NOMO-1 treated with DMSO at 0.1 percent for 48 hours (cell line): Measurements from ENCODE around the gene VGLL4.

Source experiments
- DNase-seq: peaks from one replicate; lab custom pipeline; 2025; ENCODE audit not compliant: unreplicated experiment; lab: John Stamatoyannopoulos, UW

VGLL4 gene

GRCh38 chr3:11653298-11654055 lies 9.8 kb upstream of the VGLL4 start:
- DNase-seq, result no peak

DNA sequence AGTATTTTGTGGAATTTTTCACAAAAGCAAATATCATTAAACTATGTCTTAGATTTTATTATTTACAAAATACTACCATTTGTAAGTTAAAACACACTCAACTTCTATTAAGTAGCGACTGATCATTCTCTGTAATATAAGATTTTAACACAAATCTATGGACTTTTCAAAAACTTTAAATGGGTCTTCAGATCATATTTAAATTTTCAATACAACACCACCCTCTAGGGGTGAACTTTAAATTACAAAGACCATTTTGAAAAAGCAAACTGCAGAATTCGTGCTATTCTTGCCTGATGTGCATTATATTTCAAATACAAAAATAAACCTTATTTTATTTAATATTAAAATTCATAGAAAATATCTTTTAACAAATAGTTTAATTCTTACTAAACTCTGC lies 8.2 kb upstream of the VGLL4 start:
- DNase-seq, result peak; percentile 51

- DNase-seq, result no peak
These were observed 7.8 kb upstream of the VGLL4 start for GRCh38 chr3:11651477-11651876.

DNA sequence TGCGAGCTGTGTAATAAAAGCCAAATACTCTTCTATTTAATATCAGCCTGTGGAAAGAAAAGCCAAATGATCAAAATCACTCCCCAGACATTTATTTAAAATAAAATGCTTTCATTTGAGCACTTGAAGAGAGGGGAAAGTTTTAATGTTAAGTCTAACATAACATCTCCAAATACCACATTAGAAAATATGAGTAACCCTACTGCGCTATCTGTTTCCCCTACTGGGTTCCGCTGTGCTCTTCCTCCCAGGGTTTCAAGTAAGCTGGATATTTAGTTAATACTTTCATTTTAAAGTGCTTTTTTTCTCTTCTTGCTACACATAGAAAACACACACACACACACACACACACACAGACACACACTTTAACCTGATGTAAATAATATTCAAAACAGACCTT lies 6.7 kb upstream of the VGLL4 start:
- no peak for DNase-seq

DNA sequence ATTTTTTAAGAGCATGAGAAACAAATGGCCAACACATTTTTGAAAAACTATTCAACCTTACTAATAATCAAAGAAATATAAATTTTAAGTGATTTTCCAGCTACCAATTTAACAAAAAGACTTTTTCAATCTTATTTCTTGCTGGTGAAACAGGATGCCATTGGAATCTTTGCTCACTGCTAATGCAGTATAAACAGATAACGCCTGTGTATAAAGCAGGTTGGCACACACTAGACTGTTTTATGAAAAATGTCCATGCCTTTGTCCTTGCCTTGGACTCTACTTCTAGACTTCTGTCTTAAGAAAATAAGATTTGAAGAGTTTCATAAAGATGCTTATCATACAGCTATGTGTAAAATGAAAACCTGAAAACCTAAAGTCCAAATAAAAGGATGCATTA lies 5.0 kb upstream of the VGLL4 start:
- no peak for DNase-seq

GRCh38 chr3:11643201-11643603 lies 513 bp downstream of the VGLL4 start:
- DNase-seq, result peak; percentile 33

DNA sequence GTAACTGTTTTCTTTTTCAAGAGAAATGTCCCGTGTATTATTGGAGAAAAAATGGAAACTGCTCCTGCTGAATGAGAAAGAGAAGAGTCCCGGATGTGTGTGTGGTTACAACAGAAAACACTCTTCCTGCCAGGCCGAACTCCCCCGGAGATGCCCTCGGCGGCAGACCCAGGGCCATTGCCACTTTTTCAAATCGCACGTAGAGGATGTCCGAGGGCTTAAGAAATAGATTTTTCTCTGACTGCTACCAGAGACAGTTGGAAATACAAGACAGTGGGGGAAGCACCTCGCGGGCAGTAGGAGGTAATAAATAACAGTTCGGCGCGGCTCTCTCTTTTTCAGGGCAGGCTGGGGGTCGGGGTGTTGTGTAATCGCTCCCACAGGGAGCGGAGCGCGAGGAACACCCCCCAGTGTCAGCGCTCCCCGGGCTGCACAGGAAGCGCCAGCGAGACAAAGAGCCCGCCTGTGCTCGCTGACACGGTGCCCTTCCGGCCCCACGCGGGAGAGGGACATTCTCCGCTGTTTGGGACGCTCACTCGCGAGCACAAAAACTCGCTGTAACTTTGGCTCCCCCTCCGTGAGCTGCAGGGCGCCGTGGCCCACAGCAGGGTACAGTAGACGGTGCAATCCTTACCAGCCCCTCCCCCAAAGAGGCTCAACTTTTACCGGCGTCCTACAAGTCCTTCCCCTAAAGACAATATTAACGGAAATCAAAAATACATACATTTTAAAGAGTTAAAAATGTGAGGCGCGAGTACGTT lies 1.1 kb downstream of the VGLL4 start:
- peak; percentile 79 for DNase-seq

GRCh38 chr3:11641683-11642430 lies 1.9 kb downstream of the VGLL4 start:
- DNase-seq, result peak; percentile 14

- DNase-seq, result no peak
These were observed 2.4 kb downstream of the VGLL4 start for GRCh38 chr3:11641316-11641682.

DNA sequence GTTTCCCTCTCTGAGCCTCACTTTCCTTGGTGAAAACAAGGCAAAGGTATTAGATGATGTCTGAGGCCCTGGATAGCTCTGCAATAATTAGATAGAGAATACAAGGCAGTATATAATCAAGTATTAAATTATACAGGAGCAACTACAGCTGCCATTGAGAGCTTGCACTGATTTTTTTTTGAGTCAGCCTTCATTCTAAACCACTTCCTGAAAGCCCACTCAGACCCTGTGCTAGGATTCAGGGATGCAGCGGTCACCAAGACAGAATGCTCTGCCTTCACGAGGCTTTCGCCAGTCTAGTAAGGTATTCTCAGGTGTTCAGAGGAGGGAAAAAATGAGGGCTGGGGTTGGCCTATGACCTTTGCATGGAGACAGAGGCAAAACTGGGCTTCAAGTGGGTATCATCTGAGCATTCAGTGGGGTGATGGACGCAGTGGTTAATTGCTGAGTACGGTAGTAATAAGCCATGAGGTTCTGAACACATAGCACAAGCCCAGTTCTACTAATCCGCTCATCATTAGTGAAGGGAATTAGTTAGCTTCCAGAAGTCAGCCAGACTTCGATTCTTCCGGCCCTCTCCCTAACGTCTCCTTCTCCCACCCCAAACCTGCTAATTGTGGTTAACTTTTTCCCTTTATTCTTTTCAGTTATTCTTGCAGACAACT lies 3.6 kb downstream of the VGLL4 start:
- DNase-seq, result no peak

DNA sequence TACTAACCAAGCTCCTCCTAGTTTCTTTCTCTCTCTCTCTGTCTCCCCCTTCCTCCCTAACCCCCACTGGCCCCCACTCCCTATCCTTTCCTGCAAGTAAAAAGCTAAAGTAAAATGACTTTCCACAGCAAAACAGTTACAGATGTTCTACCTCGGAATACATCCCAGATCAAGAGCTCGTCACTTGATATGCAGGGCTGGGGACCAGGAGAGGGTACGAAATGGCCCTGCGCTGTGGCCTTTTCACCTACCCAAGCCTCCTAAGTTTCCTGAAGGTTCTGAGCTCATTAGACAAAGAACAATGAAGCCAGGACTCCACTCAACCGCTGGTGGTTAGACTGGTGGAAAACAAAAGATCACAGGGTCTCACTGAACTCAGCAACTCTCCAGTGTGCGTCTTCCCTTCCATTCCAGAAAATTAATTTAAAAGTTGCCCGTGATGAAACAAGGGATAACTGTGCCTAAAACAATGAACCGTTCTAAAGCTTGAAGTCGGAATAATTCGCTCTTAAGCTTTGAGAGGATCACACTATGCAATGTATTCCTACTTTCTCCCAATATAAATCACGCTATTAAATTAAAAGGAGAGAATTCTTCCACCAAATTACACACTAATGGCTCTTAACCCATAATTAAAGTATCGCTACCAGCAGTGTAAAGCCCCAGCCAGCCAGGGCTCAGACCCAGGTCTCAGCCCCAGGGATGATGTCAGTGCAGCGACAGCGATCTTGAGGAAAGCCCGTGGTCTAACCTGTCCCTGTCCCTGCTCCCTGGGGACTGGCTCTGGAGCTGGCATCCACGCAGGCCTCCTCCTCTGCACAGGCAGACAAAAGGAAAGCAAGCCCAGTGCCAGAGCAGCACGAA lies 5.0 kb downstream of the VGLL4 start:
- DNase-seq, result no peak

DNA sequence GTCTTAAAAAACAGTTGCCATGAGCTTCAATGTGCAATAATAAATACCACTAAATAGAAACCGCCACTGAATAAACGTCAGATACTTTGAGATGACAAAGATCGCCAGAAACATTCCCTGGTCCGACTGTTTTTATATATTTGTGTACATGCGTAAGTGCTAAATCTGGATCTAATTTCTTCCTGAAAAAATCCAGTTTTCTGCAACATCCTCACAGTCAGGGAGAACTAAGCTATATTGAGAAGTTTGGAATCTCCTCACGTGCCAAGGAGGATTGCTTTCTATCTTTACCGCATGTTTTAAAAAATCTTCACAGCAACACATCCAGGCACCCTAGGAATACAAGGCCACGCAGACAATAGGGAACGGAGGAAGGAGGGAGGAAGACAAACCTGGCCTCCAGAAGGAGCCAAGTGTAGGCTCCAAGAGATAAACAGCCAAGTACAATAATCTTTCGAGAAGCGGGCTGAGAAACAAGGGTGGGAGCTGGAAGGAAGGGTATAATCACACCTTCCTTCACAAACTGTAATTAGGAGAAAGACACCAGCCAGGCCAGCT lies 5.7 kb downstream of the VGLL4 start:
- DNase-seq, result no peak

GRCh38 chr3:11636394-11636770 lies 7.3 kb downstream of the VGLL4 start:
- no peak for DNase-seq

GRCh38 chr3:11635680-11636393 lies 7.9 kb downstream of the VGLL4 start:
- DNase-seq, result no peak

GRCh38 chr3:11634974-11635612 lies 8.6 kb downstream of the VGLL4 start:
- no peak for DNase-seq

- DNase-seq, result no peak
These were observed 9.6 kb downstream of the VGLL4 start for GRCh38 chr3:11634081-11634635.

DNA sequence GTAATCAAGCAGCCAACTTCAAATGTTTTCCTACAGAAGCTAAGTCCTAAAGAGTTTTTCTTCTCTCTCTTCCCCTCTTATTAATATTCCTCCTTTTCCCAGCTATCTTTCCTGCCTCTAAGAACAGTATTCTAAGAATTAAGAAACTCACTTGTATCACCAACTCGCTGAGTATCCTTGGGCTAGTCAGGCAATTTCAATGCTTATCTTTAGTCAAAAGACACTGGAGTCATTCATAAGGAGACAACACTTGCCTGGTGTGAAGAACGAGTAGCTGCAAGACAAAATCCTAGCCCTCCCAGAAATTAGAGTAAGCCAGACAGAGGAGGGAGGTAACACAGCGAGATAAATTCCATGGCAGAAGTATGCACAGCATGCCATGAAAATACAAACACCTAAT lies 10.7 kb downstream of the VGLL4 start:
- DNase-seq, result no peak

- DNase-seq, result no peak
These were observed 11.2 kb downstream of the VGLL4 start for GRCh38 chr3:11632564-11632963.

GRCh38 chr3:11631820-11632219 lies 11.9 kb downstream of the VGLL4 start:
- DNase-seq, result no peak
